DOHH2 (cell line): ENCODE results near the gene SEC22A.

Experiments used
- H3F3A ChIP-seq: fragments of 200-600 bp; sonication (generic), shearing (Covaris generic); 2 replicates; pipeline ENCODE4 v1.6.0; 2016; ENCODE audit warnings: antibody characterized with exemption, mild to moderate bottlenecking; ENCODE audit not compliant: control insufficient read depth, insufficient read depth
- H3K27ac ChIP-seq: fragments of 200-600 bp; sonication (generic); 2 replicates; pipeline ENCODE4 v1.5.1; 2014; ENCODE audit warnings: low read depth, mild to moderate bottlenecking, low read length, moderate library complexity
- H3K27me3 ChIP-seq: fragments of 200-600 bp; sonication (generic); 2 replicates; pipeline ENCODE4 v1.6.1; 2014; ENCODE audit warnings: mild to moderate bottlenecking, low read length, mixed read lengths; ENCODE audit not compliant: control insufficient read depth
- H3K36me3 ChIP-seq: fragments of 200-600 bp; sonication (generic); 2 replicates; pipeline ENCODE4 v1.6.1; 2014; ENCODE audit warnings: mild to moderate bottlenecking, low read length, moderate library complexity, mixed read lengths; ENCODE audit not compliant: control insufficient read depth
- H3K4me1 ChIP-seq: fragments of 200-600 bp; sonication (generic); 2 replicates; pipeline ENCODE4 v1.6.1; 2014; ENCODE audit warnings: mild to moderate bottlenecking, low read length, mixed read lengths; ENCODE audit not compliant: control insufficient read depth
- H3K4me2 ChIP-seq: fragments of 200-600 bp; sonication (generic); 2 replicates; pipeline ENCODE4 v1.6.0; 2014; ENCODE audit warnings: mild to moderate bottlenecking, low read length, moderate library complexity
- H3K4me3 ChIP-seq: fragments of 200-600 bp; sonication (generic); 2 replicates; pipeline ENCODE4 v1.5.1; 2014; ENCODE audit warnings: mild to moderate bottlenecking, low read length, mixed read lengths
- H3K79me2 ChIP-seq: fragments of 200-600 bp; sonication (generic); 2 replicates; pipeline ENCODE4 v1.6.1; 2014; ENCODE audit warnings: mild to moderate bottlenecking, low read length, mixed read lengths; ENCODE audit not compliant: control insufficient read depth
- H3K9me2 ChIP-seq: fragments of 200-600 bp; sonication (generic); replicated peaks from 2 replicates; pipeline ENCODE4 v1.6.1; 2014; ENCODE audit warnings: mild to moderate bottlenecking, low read length, mixed read lengths; ENCODE audit not compliant: control insufficient read depth
- H3K9me3 ChIP-seq: fragments of 200-600 bp; sonication (generic); 2 replicates; pipeline ENCODE4 v1.6.1; 2014; ENCODE audit warnings: antibody characterized with exemption, low read length, mixed read lengths; ENCODE audit not compliant: control insufficient read depth, insufficient read depth
- H4K20me1 ChIP-seq: fragments of 200-600 bp; sonication (generic); 2 replicates; pipeline ENCODE4 v1.6.0; 2014; ENCODE audit warnings: low read depth, mild to moderate bottlenecking, antibody characterized with exemption, low read length, moderate library complexity; ENCODE audit not compliant: control insufficient read depth, insufficient read depth
- CTCF ChIP-seq: fragments of 200-600 bp; sonication (generic); IDR thresholded peaks from one replicate; pipeline ENCODE4 v1.5.1; 2014; ENCODE audit warnings: antibody characterized with exemption, mild to moderate bottlenecking, low read depth, low read length; ENCODE audit not compliant: poor library complexity, severe bottlenecking
- EZH2phosphoT487 ChIP-seq: fragments of 200-600 bp; sonication (generic); IDR thresholded peaks from 2 replicates; pipeline ENCODE4 v1.6.1; 2017; ENCODE audit warnings: borderline replicate concordance, mild to moderate bottlenecking, antibody characterized with exemption, low read length, moderate library complexity, mixed read lengths

SEC22A gene

GRCh38 chr3:123301331-123302184, 99.8 kb downstream of the SEC22A start:
- no peak overlapping the region for H3K27ac ChIP-seq
- H3K79me2 ChIP-seq = no peaks in the 10 kb centered on the region
- no peaks in the 10 kb centered on the region for H4K20me1 ChIP-seq
- H3K27me3 ChIP-seq = peaks cover 3% of the 10 kb centered on the region; the same call in 1 of the 2 replicates
- H3K36me3 ChIP-seq = no peaks in the 10 kb centered on the region
- peaks cover 6% of the 10 kb centered on the region for H3K4me1 ChIP-seq
- no peaks in the 10 kb centered on the region for H3K9me3 ChIP-seq
- H3K4me3 ChIP-seq = no peak overlapping the region
- no peak overlapping the region for H3K4me2 ChIP-seq
- no peak for TF ChIP-seq EZH2phosphoT487
- TF ChIP-seq CTCF = no peak
- H3K9me2 ChIP-seq = no peaks in the 10 kb centered on the region
- H3F3A ChIP-seq = no peaks in the 10 kb centered on the region

- no peaks in the 10 kb centered on the region for H4K20me1 ChIP-seq
- no peaks in the 10 kb centered on the region for H3K36me3 ChIP-seq
- H3K4me2 ChIP-seq = no peak overlapping the region
- no peak overlapping the region for H3K27ac ChIP-seq
- no peaks in the 10 kb centered on the region for H3K9me3 ChIP-seq
- peaks cover 9% of the 10 kb centered on the region for H3K27me3 ChIP-seq
- H3K79me2 ChIP-seq = no peaks in the 10 kb centered on the region
- no peak for TF ChIP-seq CTCF
- no peak for TF ChIP-seq EZH2phosphoT487
- H3K9me2 ChIP-seq = no peaks in the 10 kb centered on the region
- H3K4me1 ChIP-seq = peaks cover 6% of the 10 kb centered on the region
- H3F3A ChIP-seq = no peaks in the 10 kb centered on the region
- H3K4me3 ChIP-seq = no peak overlapping the region
Observed at GRCh38 chr3:123302961-123303360, 101.2 kb downstream of the SEC22A start.

GRCh38 chr3:123303976-123304560, 102.3 kb downstream of the SEC22A start:
- Histone ChIP-seq H3K27me3 (peaks cover 9% of the 10 kb centered on the region), H3K36me3 (no peaks in the 10 kb centered on the region), H3K4me2 (no peak overlapping the region), H3K4me1 (peaks cover 6% of the 10 kb centered on the region), H3F3A (no peaks in the 10 kb centered on the region), H4K20me1 (no peaks in the 10 kb centered on the region), H3K27ac (no peak overlapping the region), H3K4me3 (no peak overlapping the region), H3K9me2 (no peaks in the 10 kb centered on the region), H3K9me3 (no peaks in the 10 kb centered on the region), H3K79me2 (no peaks in the 10 kb centered on the region)
- TF ChIP-seq CTCF (no peak), EZH2phosphoT487 (no peak)
